HCT116 (cell line): ENCODE measurements around the gene DIDO1. TPM values are rescaled to one million over a fixed set of nuclear protein-coding genes. Genes with fewer than 3 reads are reported as not detected.

ENCODE experiments used
- ATAC-seq: fragments of 200-7000 bp; cut with Tn5 transposase; 2 replicates; pipeline ENCODE4 v1.9.1; 2020; ENCODE audit warnings: mild to moderate bottlenecking, moderate library complexity
- BruUV-seq: library from RNA; stranded (reverse); fragments of 400-500 nt; replicated peaks from 2 replicates; lab custom pipeline; 2021; lab: Mats Ljungman, UMichigan
- CTCF ChIA-PET: fragments of 300-600 bp; sonication (Branson Sonifier 250); formaldehyde crosslinking; loops from one replicate; lab custom pipeline; 2021; ENCODE audit warnings: antibody characterized with exemption; lab: Charles Lee
- POLR2A ChIA-PET: fragments of 300-600, 350-600 bp; sonication (Branson Sonifier 250); formaldehyde crosslinking; loops from one replicate; lab custom pipeline; 2021; ENCODE audit warnings: antibody characterized with exemption; lab: Charles Lee
- RAD21 ChIA-PET, 2 experiments: fragments of 300-600 bp; sonication (Branson Sonifier 250); formaldehyde crosslinking; loops; one replicate each; lab custom pipeline; 2023; ENCODE audit warnings: low total read pairs in 2 of 2; ENCODE audit not compliant: uncharacterized antibody in 2 of 2, unreplicated experiment in 2 of 2, low non-redundant PET in 1 of 2; lab: Charles Lee
- DNase-seq: peaks from one replicate; pipeline ENCODE4 v3.0.0-alpha.2; 2010; ENCODE audit warnings: low read depth, low spot score
- H2AFZ ChIP-seq: fragments of 200-600 bp; shearing (Covaris generic), sonication (generic); 2 replicates; pipeline ENCODE4 v1.6.1; 2017; ENCODE audit warnings: low read depth, mixed run types, mixed read lengths, antibody characterized with exemption, low read length; ENCODE audit not compliant: poor library complexity, severe bottlenecking
- H3K27ac ChIP-seq: 2 replicates; pipeline ENCODE4 v1.5.1; 2012; ENCODE audit warnings: low read depth, low read length
- H3K27me3 ChIP-seq: fragments of 200-600 bp; sonication (generic); 2 replicates; pipeline ENCODE4 v1.6.1; 2016; ENCODE audit warnings: mixed run types, low read length, mixed read lengths; ENCODE audit not compliant: insufficient read depth
- H3K36me3 ChIP-seq, 2 experiments: fragments of 200-500 bp in 1 of 2; fragments of 200-600 bp in 1 of 2; sonication (Bioruptor generic) in 1 of 2; sonication (generic) in 1 of 2; 2 replicates each; pipeline versions ENCODE4 v1.5.1 to v1.6.1; 2014 to 2016; ENCODE audit warnings: low read length in 2 of 2, inconsistent platforms in 1 of 2, mixed read lengths in 1 of 2, mixed run types in 1 of 2; ENCODE audit not compliant: insufficient read depth in 2 of 2, control insufficient read depth in 1 of 2
- H3K4me1 ChIP-seq, 2 experiments: fragments of 200-600 bp in 1 of 2; sonication (generic) in 1 of 2; 2 replicates each; pipeline versions ENCODE4 v1.5.1 to v1.6.1; 2012 to 2017; ENCODE audit warnings: low read length in 2 of 2, inconsistent platforms in 1 of 2, mild to moderate bottlenecking in 1 of 2, mixed read lengths in 1 of 2, mixed run types in 1 of 2, moderate library complexity in 1 of 2; ENCODE audit not compliant: insufficient read depth in 2 of 2, control insufficient read depth in 1 of 2
- H3K4me2 ChIP-seq: fragments of 200-600 bp; sonication (generic); 2 replicates; pipeline ENCODE4 v1.6.1; 2017; ENCODE audit warnings: mixed run types, low read length, mixed read lengths
- H3K4me3 ChIP-seq, 2 experiments: fragments of 200-600 bp in 1 of 2; sonication (generic) in 1 of 2; replicated peaks in 1 of 2; 2 replicates each; pipeline ENCODE4 v1.5.1; 2011 to 2016; ENCODE audit warnings: low read length in 2 of 2, control low read depth in 1 of 2, low read depth in 1 of 2, mild to moderate bottlenecking in 1 of 2, mixed read lengths in 1 of 2, mixed run types in 1 of 2
- H3K79me2 ChIP-seq: fragments of 200-600 bp; sonication (generic); 2 replicates; pipeline ENCODE4 v1.6.1; 2017; ENCODE audit warnings: mild to moderate bottlenecking, mixed run types, low read length, moderate library complexity, mixed read lengths; ENCODE audit not compliant: insufficient read depth
- H3K9ac ChIP-seq: fragments of 200-600 bp; sonication (generic); 2 replicates; pipeline ENCODE4 v1.6.1; 2016; ENCODE audit warnings: low read length, mixed read lengths
- H3K9me2 ChIP-seq: fragments of 200-600 bp; sonication (generic), shearing (Covaris generic); 2 replicates; pipeline ENCODE4 v1.6.1; 2017; ENCODE audit warnings: mixed run types, mild to moderate bottlenecking, moderate library complexity; ENCODE audit not compliant: insufficient read depth
- H3K9me3 ChIP-seq, 2 experiments: fragments of 200-500 bp in 1 of 2; fragments of 200-600 bp in 1 of 2; sonication (Bioruptor generic) in 1 of 2; sonication (generic) in 1 of 2; 2 replicates each; pipeline ENCODE4 v1.6.1; 2014 to 2017; ENCODE audit warnings: low read length in 2 of 2, mixed read lengths in 2 of 2, inconsistent platforms in 1 of 2, low read depth in 1 of 2, mild to moderate bottlenecking in 1 of 2, mixed run types in 1 of 2, moderate library complexity in 1 of 2; ENCODE audit not compliant: control insufficient read depth in 1 of 2, insufficient read depth in 1 of 2
- H4K20me1 ChIP-seq: fragments of 200-600 bp; sonication (generic), shearing (Covaris generic); 2 replicates; pipeline ENCODE4 v1.6.1; 2017; ENCODE audit warnings: mixed run types, mild to moderate bottlenecking, moderate library complexity; ENCODE audit not compliant: insufficient read depth
- CTCF ChIP-seq, 3 experiments: fragments of 200-600 bp in 1 of 3; sonication (generic) in 1 of 3; IDR thresholded peaks in 2 of 3; conservative IDR thresholded peaks in 1 of 3; 2 replicates each; pipeline ENCODE4 v1.5.1; 2012 to 2017; ENCODE audit warnings: low read depth in 2 of 3, low read length in 2 of 3, antibody characterized with exemption in 1 of 3, borderline replicate concordance in 1 of 3, control low read depth in 1 of 3, mild to moderate bottlenecking in 1 of 3, mixed read lengths in 1 of 3, mixed run types in 1 of 3, moderate library complexity in 1 of 3; ENCODE audit not compliant: insufficient read depth in 1 of 3
- RAD21 ChIP-seq: IDR thresholded peaks from 2 replicates; pipeline ENCODE4 v1.6.1; 2012; ENCODE audit warnings: low read depth, mild to moderate bottlenecking
- YY1 ChIP-seq: IDR thresholded peaks from 2 replicates; pipeline ENCODE4 v1.6.1; 2011; ENCODE audit warnings: low read length, low read depth, moderate library complexity, mild to moderate bottlenecking; ENCODE audit not compliant: insufficient replicate concordance; ENCODE audit errors: extremely low read depth
- intact Hi-C: fragments of 100-400 bp; cut with micrococcal nuclease; formaldehyde crosslinking; loops from 2 replicates; pipeline ENCODE4 v1.10.0; 2022
- total RNA-seq: library from RNA; stranded (reverse); gene quantifications from one replicate; pipeline ENCODE4 v1.2.1, GENCODE V29; 2021; ENCODE audit not compliant: unreplicated experiment
- TF ChIP-seq, protein P1 (sequence below): IDR thresholded peaks from 2 replicates; pipeline ENCODE4 v1.6.1; 2012

The DIDO1 gene
- total RNA-seq, 1 experiment from 2014 or later, result 41.4 TPM

DNA sequence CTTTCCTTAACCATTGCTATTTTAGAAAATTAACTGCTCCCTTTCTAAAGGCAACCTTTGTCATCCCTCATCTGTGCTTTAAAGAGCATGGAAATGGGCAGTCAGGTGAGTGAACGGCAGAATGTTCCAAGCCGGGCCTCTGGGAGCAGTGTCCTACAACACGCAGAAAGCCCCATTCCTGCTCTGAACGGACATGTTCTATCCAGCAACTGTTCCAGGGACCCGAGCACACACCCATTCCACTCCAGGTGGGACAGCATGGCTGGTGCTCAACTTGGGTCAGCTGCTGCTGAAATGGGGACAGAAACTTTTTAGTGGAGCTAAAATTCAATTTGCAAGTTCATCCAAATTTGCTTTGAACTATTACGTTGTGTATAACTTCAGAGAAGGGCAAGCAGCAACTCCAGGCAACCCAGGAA, 26.7 kb downstream of the DIDO1 start:
- DNase-seq, result no peak
- TF ChIP-seq YY1 (no peak), RAD21 (0 out of 2 replicates have a peak, but pooled peaks have one; percentile 0)
- TF ChIP-seq, protein P1, sequence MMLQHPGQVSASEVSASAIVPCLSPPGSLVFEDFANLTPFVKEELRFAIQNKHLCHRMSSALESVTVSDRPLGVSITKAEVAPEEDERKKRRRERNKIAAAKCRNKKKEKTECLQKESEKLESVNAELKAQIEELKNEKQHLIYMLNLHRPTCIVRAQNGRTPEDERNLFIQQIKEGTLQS, result no peak
- intact Hi-C loops, result loop anchor here (1.0 kb wide), 1 partner anchor 110 kb away; no protein-coding TSS in a partner anchor
- RAD21 ChIA-PET, result no interaction called here
- peak; percentile 7; the same call in 1 of the 2 replicates for ATAC-seq
- H3K36me3 ChIP-seq, result peaks cover 34 to 38% of the 10 kb centered on the region in 2 experiments; a peak in 3 of 4 replicates
- H3K9ac ChIP-seq, result no peak overlapping the region
- no TSS peak for BruUV-seq
- H3K27me3 ChIP-seq, result no peaks in the 10 kb centered on the region
- 0 out of 2 replicates have a peak, but pooled peaks cover 5% of the 10 kb centered on the region for H3K79me2 ChIP-seq
- CTCF ChIA-PET, result no interaction called here
- peaks cover 5 to 19% of the 10 kb centered on the region in 2 experiments; a peak in 3 of 4 replicates for H3K4me1 ChIP-seq
- H4K20me1 ChIP-seq, result no peaks in the 10 kb centered on the region; the same call in 1 of the 2 replicates
- H3K27ac ChIP-seq, result no peak overlapping the region
- no peak overlapping the region for H2AFZ ChIP-seq
- H3K9me3 ChIP-seq, result no peaks in the 10 kb centered on the region
- H3K9me2 ChIP-seq, result no peaks in the 10 kb centered on the region
- POLR2A ChIA-PET, result no interaction called here
- H3K4me2 ChIP-seq, result no peak overlapping the region
- H3K4me3 ChIP-seq, result no peak overlapping the region

GRCh38 chr20:62898970-62899632, 27.2 kb downstream of the DIDO1 start:
- TF ChIP-seq RAD21 (0 out of 2 replicates have a peak, but pooled peaks have one; percentile 1), CTCF (IDR thresholded peaks at IDR 0.05 in 2 of 3, conservative IDR thresholded peaks at IDR 0.05 in 1 of 3; ENCODE audit: borderline replicate concordance in 1 of 3, insufficient read depth in 1 of 3, low read depth in 2 of 3, low read length in 2 of 3) (no peak)
- peaks cover 5 to 19% of the 10 kb centered on the region in 2 experiments; a peak in 3 of 4 replicates for H3K4me1 ChIP-seq
- DNase-seq (no peak), ATAC-seq (no peak)
- no TSS peak for BruUV-seq
- H4K20me1 ChIP-seq, result no peaks in the 10 kb centered on the region; the same call in 1 of the 2 replicates
- intact Hi-C loops, result no loop called here
- ChIA-PET RAD21 (no interaction called here), POLR2A (no interaction called here), CTCF (no interaction called here)
- H3K9ac ChIP-seq, result no peak overlapping the region
- no peak overlapping the region for H2AFZ ChIP-seq
- H3K9me3 ChIP-seq, result no peaks in the 10 kb centered on the region
- H3K9me2 ChIP-seq, result no peaks in the 10 kb centered on the region
- H3K79me2 ChIP-seq, result 0 out of 2 replicates have a peak, but pooled peaks cover 4% of the 10 kb centered on the region
- H3K4me2 ChIP-seq, result no peak overlapping the region
- no peak overlapping the region for H3K4me3 ChIP-seq
- H3K27ac ChIP-seq, result no peak overlapping the region
- H3K27me3 ChIP-seq, result no peaks in the 10 kb centered on the region
- peaks cover 36 to 40% of the 10 kb centered on the region in 2 experiments for H3K36me3 ChIP-seq
